HG03457 (cell line): ENCODE data around the gene APP.
A peak's percentile ranks its signal among the peaks of the same experiment; 100 is the strongest.

Experiments
- ATAC-seq: cut with Tn5 transposase; IDR thresholded peaks from one replicate; pipeline ENCODE4 v1.9.1; 2021; ENCODE audit warnings: moderate number of reproducible peaks; ENCODE audit not compliant: unreplicated experiment

Gene APP

GRCh38 chr21:25986928-25987327 is 183.6 kb downstream of the APP start:
- ATAC-seq = no peak

- no peak for ATAC-seq
These were observed 184.6 kb downstream of the APP start for GRCh38 chr21:25985990-25986389.

- ATAC-seq = no peak
These were observed 186.0 kb downstream of the APP start for GRCh38 chr21:25984538-25984937.

GRCh38 chr21:25983745-25984144 is 186.8 kb downstream of the APP start:
- ATAC-seq = no peak

- ATAC-seq = no peak
These were observed 189.9 kb downstream of the APP start for GRCh38 chr21:25980710-25981109.

- ATAC-seq = no peak
These were observed 190.5 kb downstream of the APP start for GRCh38 chr21:25979845-25980616.

GRCh38 chr21:25977068-25977611 is 193.4 kb downstream of the APP start:
- ATAC-seq = no peak

GRCh38 chr21:25974964-25975363 is 195.6 kb downstream of the APP start:
- ATAC-seq = no peak

GRCh38 chr21:25970254-25970930 is 200.2 kb downstream of the APP start:
- ATAC-seq = no peak

GRCh38 chr21:25967901-25968438 is 202.6 kb downstream of the APP start:
- peak; percentile 29 for ATAC-seq

- peak; percentile 97 for ATAC-seq
These were observed 203.2 kb downstream of the APP start for GRCh38 chr21:25967181-25967900.

- ATAC-seq = no peak
These were observed 204.4 kb downstream of the APP start for GRCh38 chr21:25965951-25966707.

- no peak for ATAC-seq
These were observed 205.6 kb downstream of the APP start for GRCh38 chr21:25964926-25965325.

GRCh38 chr21:25964015-25964414 is 206.6 kb downstream of the APP start:
- no peak for ATAC-seq

GRCh38 chr21:25963181-25963580 is 207.4 kb downstream of the APP start:
- no peak for ATAC-seq

GRCh38 chr21:25961042-25961441 is 209.5 kb downstream of the APP start:
- no peak for ATAC-seq

GRCh38 chr21:25960402-25960801 is 210.2 kb downstream of the APP start:
- ATAC-seq = no peak

GRCh38 chr21:25959799-25960198 is 210.8 kb downstream of the APP start:
- no peak for ATAC-seq

- no peak for ATAC-seq
These were observed 213.4 kb downstream of the APP start for GRCh38 chr21:25956993-25957714.

- no peak for ATAC-seq
These were observed 214.9 kb downstream of the APP start for GRCh38 chr21:25955646-25956045.
